ENCODE measurements around the gene HS2ST1. TPM values are rescaled to one million over a fixed set of nuclear protein-coding genes. Genes with fewer than 3 reads are reported as not detected.

Gene HS2ST1
- total RNA-seq, 1 experiment from 2014 or later: 30.1 TPM

GRCh38 chr1:87053446-87053845 lies 139.0 kb downstream of the HS2ST1 start:
- Histone ChIP-seq H3K4me3 (replicated peaks in 1 of 2; ENCODE audit: low read depth in 1 of 2, low read length in 2 of 2) (no peak overlapping the region), H3K4me2 (ENCODE audit: low read length) (no peak overlapping the region), H3K27ac (ENCODE audit: low read depth, low read length) (no peak overlapping the region), H3K9me3 (ENCODE audit: control insufficient read depth in 1 of 2, insufficient read depth in 1 of 2, low read depth in 1 of 2, low read length in 2 of 2) (no peaks in the 10 kb centered on the region), H2AFZ (ENCODE audit: low read depth, low read length, poor library complexity, severe bottlenecking) (no peak overlapping the region), H3K9ac (ENCODE audit: low read length) (no peak overlapping the region), H3K9me2 (ENCODE audit: insufficient read depth) (no peaks in the 10 kb centered on the region), H3K27me3 (ENCODE audit: insufficient read depth, low read length) (no peaks in the 10 kb centered on the region), H3K36me3 (ENCODE audit: control insufficient read depth in 1 of 2, insufficient read depth in 2 of 2, low read length in 2 of 2) (no peaks in the 10 kb centered on the region), H3K79me2 (ENCODE audit: insufficient read depth, low read length) (no peaks in the 10 kb centered on the region), H4K20me1 (ENCODE audit: insufficient read depth) (no peaks in the 10 kb centered on the region; the same call in 1 of the 2 replicates), H3K4me1 (ENCODE audit: control insufficient read depth in 1 of 2, insufficient read depth in 2 of 2, low read length in 2 of 2) (no peaks in the 10 kb centered on the region)
- no TSS peak for BruUV-seq (replicated peaks)
- ChIA-PET CTCF (no interaction called here), POLR2A (no interaction called here), RAD21 (ENCODE audit: low non-redundant PET in 1 of 2, low total read pairs in 2 of 2, uncharacterized antibody in 2 of 2, unreplicated experiment in 2 of 2) (no interaction called here)
- ATAC-seq (no peak), DNase-seq (ENCODE audit: low read depth, low spot score) (no peak)
- intact Hi-C loops (cut with micrococcal nuclease): no loop called here
- no peak for TF ChIP-seq SP1 (IDR thresholded peaks at IDR 0.05; ENCODE audit: low read depth)

GRCh38 chr1:87056974-87057373 lies 142.5 kb downstream of the HS2ST1 start:
- H3K36me3 ChIP-seq (ENCODE audit: control insufficient read depth in 1 of 2, insufficient read depth in 2 of 2, low read length in 2 of 2): no peaks in the 10 kb centered on the region
- ChIA-PET POLR2A (no interaction called here), CTCF (no interaction called here), RAD21 (ENCODE audit: low non-redundant PET in 1 of 2, low total read pairs in 2 of 2, uncharacterized antibody in 2 of 2, unreplicated experiment in 2 of 2) (no interaction called here)
- H3K79me2 ChIP-seq (ENCODE audit: insufficient read depth, low read length): no peaks in the 10 kb centered on the region
- TF ChIP-seq JUND (IDR thresholded peaks at IDR 0.05) (no peak), CEBPB (IDR thresholded peaks at IDR 0.05; ENCODE audit: low read depth) (no peak), ZFX (IDR thresholded peaks at IDR 0.05) (no peak), SP1 (IDR thresholded peaks at IDR 0.05; ENCODE audit: low read depth) (no peak), EGR1 (IDR thresholded peaks at IDR 0.05; ENCODE audit: low read depth) (no peak), POLR2A (IDR thresholded peaks at IDR 0.05; ENCODE audit: borderline replicate concordance, extremely low read depth, insufficient read depth, insufficient read length) (no peak), ZNF274 (IDR thresholded peaks at IDR 0.05; ENCODE audit: low read depth, low read length) (no peak), ELF1 (IDR thresholded peaks at IDR 0.05; ENCODE audit: borderline replicate concordance, low read depth) (no peak), TCF7L2 (IDR thresholded peaks at IDR 0.05; ENCODE audit: borderline replicate concordance, extremely low read depth, insufficient read depth, insufficient read length) (no peak), RAD21 (IDR thresholded peaks at IDR 0.05; ENCODE audit: low read depth) (no peak), CTCF (IDR thresholded peaks at IDR 0.05 in 2 of 3, conservative IDR thresholded peaks at IDR 0.05 in 1 of 3; ENCODE audit: borderline replicate concordance in 1 of 3, insufficient read depth in 1 of 3, low read depth in 2 of 3, low read length in 2 of 3) (no peak)
- TF ChIP-seq, protein P1, sequence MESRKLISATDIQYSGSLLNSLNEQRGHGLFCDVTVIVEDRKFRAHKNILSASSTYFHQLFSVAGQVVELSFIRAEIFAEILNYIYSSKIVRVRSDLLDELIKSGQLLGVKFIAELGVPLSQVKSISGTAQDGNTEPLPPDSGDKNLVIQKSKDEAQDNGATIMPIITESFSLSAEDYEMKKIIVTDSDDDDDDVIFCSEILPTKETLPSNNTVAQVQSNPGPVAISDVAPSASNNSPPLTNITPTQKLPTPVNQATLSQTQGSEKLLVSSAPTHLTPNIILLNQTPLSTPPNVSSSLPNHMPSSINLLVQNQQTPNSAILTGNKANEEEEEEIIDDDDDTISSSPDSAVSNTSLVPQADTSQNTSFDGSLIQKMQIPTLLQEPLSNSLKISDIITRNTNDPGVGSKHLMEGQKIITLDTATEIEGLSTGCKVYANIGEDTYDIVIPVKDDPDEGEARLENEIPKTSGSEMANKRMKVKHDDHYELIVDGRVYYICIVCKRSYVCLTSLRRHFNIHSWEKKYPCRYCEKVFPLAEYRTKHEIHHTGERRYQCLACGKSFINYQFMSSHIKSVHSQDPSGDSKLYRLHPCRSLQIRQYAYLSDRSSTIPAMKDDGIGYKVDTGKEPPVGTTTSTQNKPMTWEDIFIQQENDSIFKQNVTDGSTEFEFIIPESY (IDR thresholded peaks at IDR 0.05; ENCODE audit: extremely low read depth, insufficient replicate concordance, low read length): no peak
- TF ChIP-seq, protein P2, sequence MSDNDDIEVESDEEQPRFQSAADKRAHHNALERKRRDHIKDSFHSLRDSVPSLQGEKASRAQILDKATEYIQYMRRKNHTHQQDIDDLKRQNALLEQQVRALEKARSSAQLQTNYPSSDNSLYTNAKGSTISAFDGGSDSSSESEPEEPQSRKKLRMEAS (IDR thresholded peaks at IDR 0.05): no peak
- ATAC-seq (no peak), DNase-seq (ENCODE audit: low read depth, low spot score) (no peak)
- no peaks in the 10 kb centered on the region; the same call in 1 of the 2 replicates for H4K20me1 ChIP-seq (ENCODE audit: insufficient read depth)
- H3K4me1 ChIP-seq (ENCODE audit: control insufficient read depth in 1 of 2, insufficient read depth in 2 of 2, low read length in 2 of 2): no peaks in the 10 kb centered on the region
- H3K9ac ChIP-seq (ENCODE audit: low read length): no peak overlapping the region
- no peak overlapping the region for H3K27ac ChIP-seq (ENCODE audit: low read depth, low read length)
- no peak overlapping the region for H3K4me2 ChIP-seq (ENCODE audit: low read length)
- H3K27me3 ChIP-seq (ENCODE audit: insufficient read depth, low read length): no peaks in the 10 kb centered on the region
- no TSS peak for BruUV-seq (replicated peaks)
- no peaks in the 10 kb centered on the region for H3K9me2 ChIP-seq (ENCODE audit: insufficient read depth)
- H2AFZ ChIP-seq (ENCODE audit: low read depth, low read length, poor library complexity, severe bottlenecking): no peak overlapping the region
- intact Hi-C loops (cut with micrococcal nuclease): no loop called here
- H3K4me3 ChIP-seq (replicated peaks in 1 of 2; ENCODE audit: low read depth in 1 of 2, low read length in 2 of 2): no peak overlapping the region
- no peaks in the 10 kb centered on the region for H3K9me3 ChIP-seq (ENCODE audit: control insufficient read depth in 1 of 2, insufficient read depth in 1 of 2, low read depth in 1 of 2, low read length in 2 of 2)

Data from HCT116 (cell line).